Stimulated activated CD4-positive, alpha-beta T cell treated with anti-CD3 and anti-CD28 coated beads, Interleukin-4, amount 100 ng/mL, for 24 hours (primary cell): ENCODE measurements around the gene C1QTNF5.
A peak's percentile ranks its signal among the peaks of the same experiment; 100 is the strongest.

Source experiments
- DNase-seq: peaks from one replicate; pipeline ENCODE4 v3.0.0-alpha.2; 2020

C1QTNF5 gene

DNA sequence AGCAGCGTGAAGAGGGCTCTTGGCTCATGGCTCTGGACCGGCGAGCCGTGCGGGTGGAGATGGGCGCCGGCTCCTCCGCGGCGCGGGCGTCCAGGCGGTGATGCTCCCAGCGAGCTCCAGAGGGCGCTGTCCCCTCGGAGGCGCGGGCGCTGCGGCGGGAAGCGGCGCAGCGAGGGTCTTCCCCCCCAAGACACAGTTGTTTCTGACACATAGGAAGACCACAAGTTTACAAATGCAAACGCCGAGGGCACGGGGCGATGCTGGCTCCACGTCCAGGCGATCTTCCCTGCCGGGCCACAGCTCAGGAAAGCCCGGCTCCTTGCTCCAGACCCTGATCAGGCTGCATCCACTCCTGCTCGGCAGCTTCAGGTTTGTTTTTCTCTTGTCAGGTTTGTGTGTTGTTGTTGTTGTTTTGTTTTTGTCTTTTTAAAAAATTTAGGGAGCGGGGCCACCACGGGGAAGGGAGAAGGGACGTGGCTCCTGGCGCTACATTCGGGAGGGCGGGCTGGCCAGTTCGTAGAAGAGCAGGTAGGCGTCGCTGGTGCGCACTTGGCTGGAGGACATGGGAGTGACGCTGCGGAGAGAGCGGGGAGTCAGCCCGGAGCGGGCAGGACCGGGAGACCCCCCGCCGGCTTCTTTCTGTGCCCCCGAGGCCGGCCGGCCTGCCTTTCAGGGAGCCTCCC is 15.8 kb upstream of the C1QTNF5 start:
- peak; percentile 72 for DNase-seq

- DNase-seq = no peak
Measured at GRCh38 chr11:119355091-119355843, 14.6 kb upstream of the C1QTNF5 start.

DNA sequence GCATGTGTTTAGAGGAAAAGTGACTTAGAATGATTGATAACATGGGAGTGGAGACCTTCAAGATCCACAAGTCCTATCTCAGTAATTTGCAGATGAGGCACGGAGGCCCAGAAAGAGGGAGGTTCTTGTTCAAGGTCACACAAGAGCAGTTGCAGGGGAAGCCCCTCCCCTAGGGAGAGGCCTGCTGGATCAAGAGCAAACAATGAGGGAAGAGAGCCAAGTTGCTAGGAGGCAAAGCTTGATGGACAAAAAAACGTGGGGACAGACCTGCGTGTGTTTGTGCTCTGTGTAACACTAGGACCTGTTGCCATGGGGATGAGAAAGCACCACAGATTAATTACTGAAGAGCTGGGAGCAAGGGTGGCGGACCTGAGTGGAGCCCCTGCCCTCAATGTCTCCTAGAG is 12.2 kb upstream of the C1QTNF5 start:
- no peak for DNase-seq

- DNase-seq = no peak
Measured at GRCh38 chr11:119351232-119351631, 10.5 kb upstream of the C1QTNF5 start.

- no peak for DNase-seq
Measured at GRCh38 chr11:119350302-119350701, 9.6 kb upstream of the C1QTNF5 start.

- no peak for DNase-seq
Measured at GRCh38 chr11:119347940-119348605, 7.4 kb upstream of the C1QTNF5 start.

DNA sequence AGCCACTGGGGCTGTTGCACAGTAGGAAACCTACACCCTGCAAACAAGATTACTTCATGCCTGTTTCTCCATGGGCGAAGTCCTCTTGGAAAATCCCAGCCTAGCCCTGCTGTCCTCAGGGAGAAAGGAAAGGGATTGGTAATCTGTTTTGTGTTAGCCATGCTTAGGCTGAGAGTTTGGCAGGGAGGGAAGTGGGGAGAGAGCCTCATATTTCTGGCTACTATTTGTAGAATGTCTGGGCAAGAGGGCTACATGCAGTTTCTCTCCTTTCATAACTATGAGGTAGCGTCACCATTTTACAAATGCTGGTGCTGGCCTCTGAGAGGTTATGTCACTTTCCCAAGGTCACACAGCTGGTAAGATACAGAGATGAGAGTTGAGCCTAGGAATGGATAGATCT is 6.6 kb upstream of the C1QTNF5 start:
- DNase-seq = no peak

DNA sequence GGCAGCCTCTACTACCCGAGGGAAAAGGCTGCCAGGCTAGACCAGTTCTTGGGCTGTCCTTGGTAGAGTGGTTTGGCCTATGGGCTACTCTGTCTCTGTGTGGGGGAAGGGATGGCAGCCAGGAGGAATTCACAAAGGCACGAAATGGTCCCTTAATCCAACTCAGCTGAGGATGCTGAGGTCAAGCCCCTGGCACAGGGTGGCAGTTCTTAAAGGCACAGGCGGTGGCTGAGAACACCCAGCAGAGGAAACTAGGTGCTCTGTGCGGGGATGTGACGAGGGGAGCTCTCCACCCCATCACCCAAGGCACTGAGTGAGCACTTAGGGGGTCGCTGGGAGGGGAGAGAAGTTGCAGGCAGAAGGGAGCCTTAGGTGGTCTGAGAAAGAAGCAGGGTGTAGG is 5.9 kb upstream of the C1QTNF5 start, which contains the start of gene MFRP:
TSS of gene MFRP (minus strand) at position 101 of the 400 bp plus-strand sequence. CDS start 192 bp downstream, outside the sequence.
- DNase-seq = no peak

GRCh38 chr11:119345685-119346084 is 5.0 kb upstream of the C1QTNF5 start:
- DNase-seq = no peak

- no peak for DNase-seq
Measured at GRCh38 chr11:119344291-119345010, 3.8 kb upstream of the C1QTNF5 start.

DNA sequence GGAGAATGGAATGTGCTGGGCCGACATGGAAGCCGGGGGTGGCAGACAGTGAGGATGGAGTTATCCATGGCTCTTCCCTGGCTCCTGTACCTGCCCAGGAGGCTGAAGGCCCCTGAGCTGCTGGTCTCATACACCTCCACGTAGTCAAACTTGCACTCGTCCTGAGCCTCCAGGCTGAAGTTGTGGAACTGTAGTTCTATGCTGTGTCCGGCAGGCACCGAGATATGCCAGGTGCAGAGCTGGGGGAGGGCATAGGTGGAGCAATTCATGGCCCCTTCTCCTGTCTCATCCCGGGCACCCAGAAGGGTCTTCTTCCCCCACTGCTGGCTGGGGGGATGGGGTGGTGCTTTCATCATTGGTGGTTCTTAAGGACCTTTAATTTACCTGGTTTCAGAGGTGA is 3.0 kb upstream of the C1QTNF5 start:
- DNase-seq = no peak

DNA sequence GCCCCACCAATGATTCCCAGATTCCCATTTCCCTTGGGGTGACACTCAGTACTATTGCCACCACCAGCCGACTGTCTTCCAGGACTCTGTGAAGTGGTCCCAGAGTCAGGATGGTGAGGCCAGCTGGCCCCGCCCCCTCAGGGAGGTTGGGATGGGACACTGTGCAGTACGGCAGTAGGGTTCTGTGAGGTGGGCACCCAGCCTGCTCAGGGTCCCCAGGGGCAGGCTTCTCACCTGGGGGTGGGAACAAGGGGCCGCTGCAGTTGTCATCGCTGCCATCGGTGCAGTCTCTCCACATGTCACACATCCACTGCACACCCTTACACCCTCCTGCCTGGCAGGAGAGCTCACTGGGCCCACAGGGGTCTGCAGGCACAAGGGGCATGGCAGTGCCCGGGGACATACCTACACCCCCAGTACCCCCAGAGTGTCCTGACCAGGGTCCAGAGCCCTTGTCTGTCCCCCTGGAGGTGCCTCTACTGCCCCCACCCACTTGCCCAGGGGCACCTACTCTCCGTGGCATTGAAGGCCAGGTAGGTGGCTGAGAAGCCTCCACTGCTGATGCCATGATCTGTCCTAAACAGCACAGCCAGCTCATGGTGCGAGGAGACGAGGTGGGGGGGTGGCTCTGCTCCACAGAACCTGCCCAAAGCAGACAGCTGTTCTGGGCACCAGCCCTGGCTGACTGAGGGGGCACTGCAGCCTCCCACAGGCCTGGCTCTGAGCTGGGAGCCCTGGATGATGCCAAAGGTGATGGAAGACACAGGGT is 1.9 kb upstream of the C1QTNF5 start:
- no peak for DNase-seq

GRCh38 chr11:119342023-119342300 is 1.3 kb upstream of the C1QTNF5 start:
- no peak for DNase-seq

- DNase-seq = no peak
Measured at GRCh38 chr11:119341222-119342022, 739 bp upstream of the C1QTNF5 start.

DNA sequence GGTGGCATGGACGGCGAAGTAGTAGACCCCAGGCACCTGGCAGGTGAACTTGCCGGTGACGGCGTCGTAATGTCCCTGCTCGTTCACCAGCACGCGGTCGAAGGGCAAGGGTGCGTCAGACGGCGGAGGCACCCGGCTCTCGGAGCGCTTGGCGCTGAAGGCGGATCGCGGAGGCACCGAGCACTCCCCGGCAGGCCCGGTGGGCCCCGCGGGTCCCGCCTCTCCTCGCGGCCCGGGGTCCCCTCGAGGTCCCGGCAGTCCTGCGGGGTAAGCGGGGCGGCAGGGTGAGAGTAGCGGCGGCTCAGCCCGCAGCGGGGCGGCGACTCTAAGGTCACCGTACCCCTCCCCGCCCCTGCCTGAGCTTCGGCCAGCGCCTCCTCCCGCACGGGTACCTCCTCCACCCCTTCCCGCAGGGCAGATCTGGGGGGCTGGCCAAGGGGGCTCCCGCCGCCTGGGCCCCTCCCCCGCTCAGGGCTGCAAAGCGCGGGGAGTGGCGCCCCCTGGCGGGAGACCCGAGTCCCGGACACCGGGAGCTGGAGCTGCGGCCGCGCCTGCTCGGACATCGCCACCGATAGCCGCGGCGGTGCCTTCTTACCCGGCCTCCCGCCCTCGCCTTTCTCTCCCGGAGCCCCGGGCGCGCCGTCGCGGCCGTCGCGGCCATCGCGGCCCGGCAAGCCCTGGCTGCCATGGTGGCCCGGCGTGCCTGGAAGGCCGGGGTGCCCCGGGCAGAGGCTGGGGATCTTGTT is 921 bp downstream of the C1QTNF5 start:
- DNase-seq = peak; percentile 34

DNA sequence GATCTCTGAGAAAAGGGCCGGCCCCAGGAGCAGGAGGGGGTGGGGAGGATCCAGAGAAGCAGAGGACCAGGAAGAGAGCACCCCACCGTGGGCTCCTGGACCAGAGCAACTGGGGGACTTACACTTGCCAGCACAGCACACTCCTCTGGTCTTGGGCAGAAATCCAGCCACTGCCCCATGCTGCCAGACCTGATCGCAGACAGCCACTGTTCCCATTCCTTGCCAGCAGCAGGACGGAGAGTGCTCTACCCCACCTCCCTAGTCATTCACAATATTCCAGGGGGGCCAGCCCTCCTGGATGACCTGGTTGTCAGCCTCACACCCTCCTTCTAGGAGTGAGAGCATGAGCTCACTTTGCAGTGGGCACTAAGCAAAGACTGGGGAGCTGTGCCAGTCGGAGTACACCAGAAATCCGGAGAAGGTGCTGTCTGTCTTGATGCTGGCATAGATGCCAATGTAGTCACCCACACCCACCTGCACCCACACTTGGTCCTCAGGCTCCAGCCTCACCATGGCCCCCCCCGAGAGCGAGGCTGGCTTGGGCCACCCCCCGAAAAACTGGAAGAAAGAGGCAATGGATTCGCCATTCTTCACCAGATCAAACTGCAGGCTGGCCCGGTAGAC is 1.6 kb downstream of the C1QTNF5 start:
- no peak for DNase-seq

GRCh38 chr11:119338318-119338890 is 2.3 kb downstream of the C1QTNF5 start:
- peak; percentile 77 for DNase-seq

- no peak for DNase-seq
Measured at GRCh38 chr11:119337581-119338317, 2.9 kb downstream of the C1QTNF5 start.

GRCh38 chr11:119336744-119337469 is 3.8 kb downstream of the C1QTNF5 start:
- no peak for DNase-seq
